ENCODE results near the gene OR4N2.
"Not testable (repeated sequence)": the region's sequence is repeated elsewhere in the genome, so short reads cannot be mapped to it uniquely, and the experiment has no call there.

The OR4N2 gene, protein sequence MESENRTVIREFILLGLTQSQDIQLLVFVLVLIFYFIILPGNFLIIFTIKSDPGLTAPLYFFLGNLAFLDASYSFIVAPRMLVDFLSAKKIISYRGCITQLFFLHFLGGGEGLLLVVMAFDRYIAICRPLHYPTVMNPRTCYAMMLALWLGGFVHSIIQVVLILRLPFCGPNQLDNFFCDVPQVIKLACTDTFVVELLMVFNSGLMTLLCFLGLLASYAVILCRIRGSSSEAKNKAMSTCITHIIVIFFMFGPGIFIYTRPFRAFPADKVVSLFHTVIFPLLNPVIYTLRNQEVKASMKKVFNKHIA

DNA sequence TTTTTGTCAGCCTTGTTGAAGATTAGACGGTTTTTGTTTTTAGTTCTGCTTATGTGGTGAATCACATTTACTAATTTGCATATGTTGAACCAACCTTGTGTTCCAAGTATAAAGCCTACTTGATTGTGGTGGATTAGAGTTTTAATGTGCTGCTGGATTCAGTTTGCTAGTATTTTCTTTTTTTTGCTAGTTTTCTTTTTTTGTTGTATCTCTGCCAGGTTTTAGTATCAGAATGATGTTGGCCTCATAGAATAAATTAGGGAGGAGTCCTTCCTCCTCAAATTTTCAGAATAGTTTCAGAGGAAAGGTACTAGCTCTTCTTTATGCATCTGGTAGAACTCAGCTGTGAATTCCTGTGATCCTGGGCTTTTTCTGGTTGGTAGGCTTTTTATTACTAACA lies at the start of gene OR4N2:
OR4N2 (plus strand) TSS at position 301 of the 400 bp plus-strand sequence. CDS start 23,679 bp downstream, outside the sequence.
- DNase-seq = not testable (repeated sequence)

DNA sequence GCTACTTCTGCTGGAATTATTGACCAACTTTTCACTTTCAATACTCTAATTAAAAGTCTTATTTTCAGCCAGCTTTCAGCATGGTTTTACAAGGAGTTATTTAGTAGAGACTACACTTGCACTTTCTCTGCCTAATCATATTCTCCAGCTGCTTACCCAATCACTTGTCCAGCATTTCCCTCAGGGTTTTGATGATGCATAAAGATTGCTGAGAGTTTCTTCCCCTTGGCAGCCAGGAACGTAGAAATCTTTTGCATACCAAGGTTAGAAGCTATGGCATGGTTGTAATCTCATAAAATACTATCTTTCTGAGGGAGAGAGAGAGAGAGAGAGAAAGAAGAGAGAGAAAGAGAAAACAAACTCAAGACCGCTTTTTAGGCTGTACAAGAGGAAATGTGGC lies 49.4 kb upstream of the OR4N2 start:
- no peak for DNase-seq

DNA sequence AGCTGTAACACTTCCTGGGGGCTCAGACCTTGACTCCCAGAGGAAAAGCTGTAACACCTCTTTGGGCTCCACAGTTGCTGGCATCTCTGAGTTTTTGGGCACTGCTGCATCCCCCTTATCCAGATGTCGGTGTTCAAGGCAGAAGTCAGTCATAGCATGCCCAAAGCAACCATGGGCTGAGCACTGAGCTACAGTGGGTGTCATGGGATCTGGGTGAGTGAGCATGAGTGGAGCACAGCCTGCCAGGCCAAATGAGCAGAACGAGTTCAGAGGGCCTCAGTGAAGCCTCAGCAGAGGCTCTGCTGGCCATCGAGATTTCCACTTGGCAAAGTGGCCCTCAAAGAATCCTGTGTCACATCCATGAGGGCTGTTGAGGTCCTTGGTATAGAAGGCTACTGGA lies 32.1 kb upstream of the OR4N2 start:
- DNase-seq = not testable (repeated sequence)

DNA sequence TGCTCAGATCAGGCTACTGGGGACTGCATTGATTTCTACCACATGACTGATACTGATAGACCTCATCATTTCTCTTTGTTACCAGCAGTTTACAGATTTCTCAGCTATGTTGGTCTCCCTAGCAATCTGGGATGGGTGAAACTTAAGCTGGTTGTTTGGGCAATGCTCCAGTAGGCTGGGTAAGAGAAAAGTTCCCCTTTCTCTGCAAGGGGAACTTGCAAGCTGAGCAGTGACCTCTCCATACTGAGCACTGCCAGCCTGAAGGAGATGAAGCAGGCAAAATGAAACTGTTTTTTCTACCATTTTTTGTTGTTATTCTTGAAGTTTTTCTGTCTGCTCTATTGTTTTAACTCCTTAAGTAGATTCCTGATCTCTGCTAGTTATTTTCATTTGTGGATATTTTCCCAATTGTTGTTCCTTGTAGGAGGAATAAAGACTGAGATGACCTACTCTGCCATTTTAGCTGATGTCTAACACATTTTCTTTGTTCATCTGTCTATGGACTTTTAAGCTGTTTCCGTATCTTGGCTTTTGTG lies 31.6 kb upstream of the OR4N2 start:
- DNase-seq = no peak

DNA sequence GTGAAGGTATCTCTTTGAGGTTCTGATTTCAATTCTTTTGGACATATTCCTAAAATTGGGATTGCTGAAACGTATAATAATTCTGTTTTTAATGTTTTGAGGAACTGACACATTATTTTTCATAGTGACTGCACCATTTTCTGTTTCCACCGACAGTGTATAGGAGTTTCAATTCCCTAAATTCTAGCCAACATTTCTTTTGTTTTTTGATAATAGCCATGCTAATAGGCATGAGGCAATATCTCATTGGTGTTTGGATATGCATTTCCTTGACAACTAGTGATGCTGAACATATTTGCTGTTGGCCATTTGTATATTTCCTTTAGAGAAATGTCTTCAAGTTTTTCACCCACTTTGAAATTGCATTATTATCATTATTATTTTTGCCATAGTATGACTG lies 31.1 kb upstream of the OR4N2 start:
- DNase-seq = not testable (repeated sequence)

DNA sequence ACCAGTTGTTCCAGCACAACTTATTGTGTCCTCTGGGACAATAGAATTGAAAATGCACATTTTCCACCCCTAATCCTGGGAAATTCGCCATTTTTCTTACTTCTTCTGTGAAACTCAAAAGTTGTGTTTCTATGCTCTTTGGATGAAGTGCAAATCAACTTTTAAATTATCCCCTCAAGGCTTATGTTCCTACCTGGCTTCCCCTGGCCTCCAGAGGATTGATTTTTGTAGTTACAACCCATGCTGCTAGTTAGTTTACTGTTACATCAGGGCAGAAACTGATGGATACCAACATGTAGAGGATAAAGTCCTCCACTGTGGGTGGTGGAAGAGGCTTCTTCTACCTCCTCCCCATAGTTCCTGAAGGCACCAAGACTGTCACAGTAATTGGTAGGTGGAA lies 30.4 kb upstream of the OR4N2 start, which contains the start of gene OR4M1:
OR4M1 (plus strand) TSS at position 301 of the 400 bp plus-strand sequence. CDS start 6,819 bp downstream, outside the sequence.
- not testable (repeated sequence) for DNase-seq

DNA sequence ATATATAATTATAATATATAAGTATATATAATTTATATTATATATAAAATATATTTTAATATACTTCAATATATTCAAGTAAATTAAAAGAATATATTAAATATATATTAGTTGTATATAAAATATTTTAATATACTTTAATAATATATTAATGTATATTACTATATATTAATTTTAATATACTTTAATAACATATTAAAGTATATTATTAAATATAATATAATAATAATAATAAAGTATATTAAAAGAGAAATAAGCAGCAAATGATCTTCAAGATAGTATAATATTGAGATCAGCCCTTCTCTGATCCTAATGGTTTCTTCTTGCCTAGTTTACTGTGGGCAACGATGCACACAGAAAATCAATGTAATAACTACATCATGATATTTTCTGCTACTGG lies 28.0 kb upstream of the OR4N2 start:
- no peak for DNase-seq

DNA sequence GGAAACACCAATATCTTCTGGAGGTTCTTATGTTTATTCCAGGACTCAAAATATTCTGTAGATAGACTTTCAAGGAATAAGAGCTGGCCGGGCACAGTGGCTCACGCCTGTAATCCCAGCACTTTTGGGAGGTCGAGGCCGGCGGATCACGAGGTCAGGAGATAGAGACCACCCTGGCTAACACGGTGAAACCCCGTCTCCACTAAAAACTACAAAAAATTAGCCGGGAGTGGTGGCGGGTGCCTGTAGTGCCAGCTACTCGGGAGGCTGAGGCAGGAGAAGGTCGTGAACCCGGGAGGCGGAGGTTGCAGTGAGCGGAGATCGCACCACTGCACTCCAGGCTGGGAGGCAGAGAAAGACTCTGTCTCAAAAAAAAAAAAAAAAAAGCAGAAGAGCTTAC lies 17.7 kb upstream of the OR4N2 start:
- not testable (repeated sequence) for DNase-seq

DNA sequence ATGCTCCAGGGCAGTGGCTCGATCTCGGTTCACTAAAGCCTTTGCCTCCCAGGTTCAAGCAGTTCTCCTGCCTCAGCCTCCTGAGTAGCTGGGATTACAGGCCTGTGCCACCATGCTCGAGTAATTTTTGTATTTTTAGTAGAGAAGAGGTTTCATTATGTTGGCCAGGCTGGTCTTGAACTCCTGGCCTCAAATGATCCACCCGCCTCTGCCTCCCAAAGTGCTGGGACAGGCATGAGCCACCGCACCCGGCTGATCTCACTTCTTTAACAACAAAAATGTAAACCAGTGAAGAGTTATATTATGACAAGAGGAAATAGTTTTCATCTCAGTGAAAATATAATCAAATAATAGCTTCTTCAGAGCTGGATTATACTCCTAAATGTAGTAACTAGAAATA lies 16.3 kb upstream of the OR4N2 start:
- DNase-seq = not testable (repeated sequence)

DNA sequence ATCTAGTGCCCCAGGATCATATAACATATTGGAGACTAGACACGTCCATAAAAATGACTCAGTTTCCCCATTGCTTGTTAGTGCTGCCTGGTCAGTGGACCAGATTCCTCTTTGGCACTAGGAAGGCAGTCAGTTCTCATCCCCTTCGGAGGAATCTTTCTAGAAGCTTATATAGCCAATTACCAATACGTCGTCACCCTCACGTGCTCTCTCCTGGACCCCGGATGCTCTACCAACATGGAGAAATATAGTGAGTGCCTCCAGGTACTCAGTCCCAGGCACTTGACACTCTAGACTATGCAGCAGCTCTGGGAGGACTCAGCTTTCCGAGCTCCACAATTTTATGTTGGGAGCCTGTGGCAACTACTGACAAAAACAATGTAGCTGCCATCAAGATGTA lies 15.4 kb upstream of the OR4N2 start:
- not testable (repeated sequence) for DNase-seq

DNA sequence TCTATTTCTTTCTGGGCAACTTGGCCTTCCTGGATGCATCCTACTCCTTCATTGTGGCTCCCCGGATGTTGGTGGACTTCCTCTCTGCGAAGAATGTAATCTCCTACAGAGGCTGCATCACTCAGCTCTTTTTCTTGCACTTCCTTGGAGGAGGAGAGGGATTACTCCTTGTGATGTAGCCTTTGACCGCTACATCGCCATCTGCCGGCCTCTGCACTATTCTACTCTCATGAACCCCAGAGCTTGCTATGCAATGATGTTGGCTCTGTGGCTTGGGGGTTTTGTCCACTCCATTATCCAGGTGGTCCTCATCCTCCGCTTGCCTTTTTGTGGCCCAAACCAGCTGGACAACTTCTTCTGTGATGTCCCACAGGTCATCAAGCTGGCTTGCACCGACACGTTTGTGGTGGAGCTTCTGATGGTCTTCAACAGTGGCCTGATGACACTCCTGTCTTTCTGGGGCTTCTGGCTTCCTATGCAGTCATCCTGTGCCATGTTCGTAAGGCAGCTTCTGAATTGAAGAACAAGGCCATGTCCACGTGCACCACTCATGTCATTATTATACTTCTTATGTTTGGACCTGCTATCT lies 7.0 kb upstream of the OR4N2 start:
- not testable (repeated sequence) for DNase-seq

DNA sequence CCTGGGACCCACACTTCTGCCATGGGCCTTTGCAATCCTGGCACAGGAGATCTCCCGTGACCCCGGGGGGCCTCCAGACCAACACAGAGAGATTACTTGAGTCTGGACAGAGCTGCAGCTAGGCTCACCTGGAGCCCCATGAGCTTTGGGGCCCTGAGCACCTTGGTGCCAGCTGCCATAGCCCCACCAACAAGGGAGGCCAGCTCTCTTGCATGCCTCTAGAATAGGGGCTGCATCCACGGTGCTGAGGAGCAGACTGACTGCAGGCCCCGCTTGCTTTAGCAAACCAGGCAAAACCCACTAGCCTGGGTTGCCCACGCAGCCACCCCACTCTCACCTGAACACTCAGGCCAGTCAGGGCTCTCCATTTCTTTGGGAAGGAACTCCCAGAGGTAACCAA lies 3.7 kb upstream of the OR4N2 start:
- no peak for DNase-seq

DNA sequence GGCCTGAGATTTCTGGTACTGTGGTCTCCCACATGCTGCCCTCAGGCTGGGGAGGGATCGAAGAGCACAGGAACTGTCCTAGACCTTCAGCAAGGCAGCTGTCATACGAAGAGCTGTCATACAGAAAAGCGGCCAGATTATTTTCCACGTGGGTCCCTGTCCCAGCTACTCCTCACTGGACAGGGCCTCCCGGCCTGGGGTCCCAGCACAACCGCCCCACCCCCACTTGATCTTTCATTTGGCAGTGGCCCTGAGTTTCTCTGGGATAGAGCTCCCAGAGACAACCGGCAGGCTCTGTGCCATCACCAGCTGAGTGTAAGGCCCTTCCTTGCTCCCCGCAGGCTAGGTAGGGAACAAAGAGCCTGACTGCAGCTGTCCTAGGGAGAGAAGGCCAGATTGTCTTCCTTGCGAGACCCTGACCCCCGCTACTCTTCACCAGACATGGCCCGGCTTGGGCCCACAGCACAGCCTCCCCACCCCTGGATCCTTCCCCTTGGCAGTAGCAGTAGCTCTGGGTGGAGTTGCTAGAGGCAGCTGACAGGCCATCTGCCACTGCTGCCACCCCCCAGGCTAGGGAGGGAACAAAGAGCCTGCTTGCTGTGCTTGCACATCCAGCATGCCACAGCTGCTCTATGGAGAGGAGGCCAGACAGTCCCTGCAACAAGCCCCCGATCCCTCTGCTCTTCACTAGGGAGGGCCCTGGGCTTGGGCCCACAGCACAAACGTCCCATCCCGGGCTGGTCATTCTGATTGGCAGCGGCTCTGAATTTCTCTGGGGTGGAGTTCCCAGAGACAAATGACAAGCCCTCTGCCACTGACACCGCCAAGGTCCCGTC lies 3.1 kb upstream of the OR4N2 start:
- no peak for DNase-seq

DNA sequence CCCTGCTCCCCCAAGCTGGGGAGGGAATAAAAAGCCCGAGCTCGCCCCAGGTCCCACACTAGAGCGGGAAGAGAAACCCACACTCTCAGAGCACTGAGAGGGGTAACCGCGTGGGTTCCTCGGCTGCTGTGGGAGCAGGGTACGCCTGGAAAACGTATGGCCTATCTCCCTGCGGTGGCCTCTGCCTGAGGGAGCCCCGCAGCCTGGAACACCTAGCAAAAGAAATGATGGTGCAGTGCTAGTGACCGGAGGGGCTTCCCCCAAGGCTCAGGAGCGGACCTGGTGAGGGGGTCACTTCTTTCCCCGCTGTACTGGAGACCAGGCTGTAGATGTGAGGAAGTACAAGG lies 2.5 kb upstream of the OR4N2 start:
- DNase-seq = no peak

DNA sequence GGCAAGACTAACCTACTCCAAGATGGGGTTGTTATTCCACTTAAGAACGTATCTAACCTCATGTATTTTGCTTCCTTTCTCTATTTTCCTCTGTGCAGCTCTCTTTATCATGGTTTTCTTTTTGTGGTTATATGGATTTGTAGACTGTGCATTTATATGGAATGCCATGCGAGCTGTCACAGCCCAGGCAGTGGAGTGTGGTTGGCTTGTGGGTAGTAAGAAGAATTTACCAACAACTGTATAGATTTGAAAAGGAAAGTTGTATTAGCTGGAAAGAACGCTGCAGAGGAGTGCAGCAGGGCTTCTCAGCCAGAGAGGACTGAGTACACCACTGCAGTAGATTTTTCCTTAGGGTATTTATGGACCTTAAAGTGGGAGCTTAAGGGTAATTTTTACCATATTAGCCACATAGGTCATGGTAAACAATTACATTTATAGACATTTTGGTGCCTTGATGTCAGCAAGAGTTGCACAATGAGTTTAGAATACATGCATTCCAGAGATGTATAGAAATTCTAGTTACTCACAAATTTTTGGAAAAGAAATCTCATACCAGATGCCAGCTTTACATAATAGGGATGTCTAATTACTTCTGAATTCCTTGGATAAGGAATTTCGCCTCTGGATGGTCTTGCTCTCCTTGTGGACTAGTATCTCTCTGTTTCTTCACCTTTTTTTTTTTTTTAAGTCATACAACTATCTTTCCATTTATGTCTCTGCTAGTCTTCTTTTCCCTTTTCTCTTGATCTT lies 9.8 kb downstream of the OR4N2 start:
- not testable (repeated sequence) for DNase-seq

DNA sequence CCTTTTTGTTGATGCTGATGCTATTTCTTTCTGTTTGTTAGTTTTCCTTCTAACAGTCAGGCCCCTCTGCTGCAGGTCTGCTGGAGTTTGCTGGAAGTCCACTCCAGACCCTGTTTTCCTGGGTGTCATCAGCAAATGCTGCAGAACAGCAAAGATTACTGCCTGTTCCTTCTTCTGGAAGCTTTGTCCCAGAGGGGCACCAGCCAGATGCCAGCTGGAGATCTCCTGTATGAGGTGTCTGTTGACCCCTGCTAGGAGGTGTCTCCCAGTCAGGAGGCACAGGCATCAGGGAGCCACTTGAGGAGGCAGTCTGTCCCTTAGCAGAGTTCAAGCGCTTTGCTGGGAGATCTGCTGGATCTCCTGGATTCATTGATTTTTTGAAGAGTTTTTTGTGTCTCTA lies 16.3 kb downstream of the OR4N2 start:
- DNase-seq = not testable (repeated sequence)

DNA sequence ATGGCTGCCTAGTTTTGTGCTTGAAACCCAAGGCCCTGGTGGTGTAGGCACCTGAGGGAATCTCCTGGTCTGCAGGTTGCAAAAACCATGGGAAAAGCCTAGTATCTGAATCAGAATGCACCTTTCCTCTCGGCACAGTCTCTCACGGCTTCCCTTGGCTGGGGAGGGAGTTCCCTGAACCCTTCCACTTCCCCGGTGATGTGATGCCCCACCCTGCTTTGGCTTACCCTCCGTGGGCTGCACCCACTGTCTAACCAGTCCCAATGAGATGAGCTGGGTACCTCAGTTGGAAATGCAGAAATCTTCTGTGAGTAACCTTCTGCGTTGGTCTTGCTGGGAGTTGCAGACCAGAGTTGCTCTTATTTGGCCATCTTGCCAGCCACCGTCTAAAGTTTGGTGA lies 17.4 kb downstream of the OR4N2 start:
- DNase-seq = not testable (repeated sequence)

DNA sequence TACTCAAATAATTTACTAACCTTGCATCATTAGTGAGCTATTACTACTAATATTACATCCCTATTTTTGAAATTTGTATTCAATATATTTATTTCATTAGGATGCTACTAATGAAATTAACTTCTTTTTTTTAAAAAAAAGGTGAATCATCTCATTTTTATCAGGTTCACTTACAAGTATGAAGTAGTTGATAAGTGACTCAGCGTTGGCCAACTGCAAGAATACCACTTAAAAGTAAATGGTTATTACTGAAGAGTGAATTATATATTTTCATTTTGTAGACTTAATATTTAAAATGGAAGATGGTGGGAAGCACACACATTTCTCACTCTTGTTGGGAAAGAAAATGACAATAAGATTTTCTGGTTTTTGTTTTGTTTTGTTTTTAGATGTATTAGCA lies 19.6 kb downstream of the OR4N2 start:
- DNase-seq = no peak

DNA sequence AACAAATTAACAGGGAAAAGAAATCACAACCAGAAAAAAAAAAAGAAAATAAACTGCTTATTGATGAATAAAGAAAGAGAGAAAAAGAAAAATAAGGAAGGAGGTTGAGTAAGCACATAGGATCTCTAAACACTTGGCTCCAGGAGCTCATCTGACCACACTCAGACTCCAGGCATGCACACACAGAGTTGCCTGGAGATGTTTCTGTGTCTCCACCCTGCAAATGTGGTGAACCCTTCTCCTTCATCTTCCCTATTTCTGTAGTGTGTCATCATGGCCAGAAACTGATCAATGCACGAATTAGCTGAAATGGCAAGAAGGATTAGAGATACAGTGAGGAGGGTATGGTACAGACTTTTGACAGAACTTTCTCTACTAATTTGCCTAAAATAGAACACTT lies 20.2 kb downstream of the OR4N2 start:
- no peak for DNase-seq

DNA sequence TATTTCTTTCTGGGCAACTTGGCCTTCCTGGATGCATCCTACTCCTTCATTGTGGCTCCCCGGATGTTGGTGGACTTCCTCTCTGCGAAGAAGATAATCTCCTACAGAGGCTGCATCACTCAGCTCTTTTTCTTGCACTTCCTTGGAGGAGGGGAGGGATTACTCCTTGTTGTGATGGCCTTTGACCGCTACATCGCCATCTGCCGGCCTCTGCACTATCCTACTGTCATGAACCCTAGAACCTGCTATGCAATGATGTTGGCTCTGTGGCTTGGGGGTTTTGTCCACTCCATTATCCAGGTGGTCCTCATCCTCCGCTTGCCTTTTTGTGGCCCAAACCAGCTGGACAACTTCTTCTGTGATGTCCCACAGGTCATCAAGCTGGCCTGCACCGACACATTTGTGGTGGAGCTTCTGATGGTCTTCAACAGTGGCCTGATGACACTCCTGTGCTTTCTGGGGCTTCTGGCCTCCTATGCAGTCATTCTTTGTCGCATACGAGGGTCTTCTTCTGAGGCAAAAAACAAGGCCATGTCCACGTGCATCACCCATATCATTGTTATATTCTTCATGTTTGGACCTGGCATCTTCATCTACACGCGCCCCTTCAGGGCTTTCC lies 24.2 kb downstream of the OR4N2 start:
- DNase-seq = not testable (repeated sequence)

DNA sequence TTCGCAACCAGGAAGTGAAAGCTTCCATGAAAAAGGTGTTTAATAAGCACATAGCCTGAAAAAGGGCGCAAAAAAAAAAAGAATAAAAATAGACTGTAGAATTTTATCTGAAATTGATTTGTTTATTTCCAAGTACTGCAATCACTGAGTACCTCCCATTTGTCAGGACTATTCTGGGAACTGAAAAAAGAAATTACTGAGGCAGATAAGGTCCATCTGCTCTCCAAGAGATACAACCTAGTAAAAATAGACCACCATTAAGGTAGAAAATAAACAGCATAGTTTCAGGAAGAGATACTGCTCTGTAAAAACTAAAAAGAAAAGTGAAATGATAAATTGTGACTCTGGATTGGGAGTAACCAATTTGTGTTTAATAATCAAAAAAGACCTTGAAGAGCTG lies 24.7 kb downstream of the OR4N2 start:
- no peak for DNase-seq

DNA sequence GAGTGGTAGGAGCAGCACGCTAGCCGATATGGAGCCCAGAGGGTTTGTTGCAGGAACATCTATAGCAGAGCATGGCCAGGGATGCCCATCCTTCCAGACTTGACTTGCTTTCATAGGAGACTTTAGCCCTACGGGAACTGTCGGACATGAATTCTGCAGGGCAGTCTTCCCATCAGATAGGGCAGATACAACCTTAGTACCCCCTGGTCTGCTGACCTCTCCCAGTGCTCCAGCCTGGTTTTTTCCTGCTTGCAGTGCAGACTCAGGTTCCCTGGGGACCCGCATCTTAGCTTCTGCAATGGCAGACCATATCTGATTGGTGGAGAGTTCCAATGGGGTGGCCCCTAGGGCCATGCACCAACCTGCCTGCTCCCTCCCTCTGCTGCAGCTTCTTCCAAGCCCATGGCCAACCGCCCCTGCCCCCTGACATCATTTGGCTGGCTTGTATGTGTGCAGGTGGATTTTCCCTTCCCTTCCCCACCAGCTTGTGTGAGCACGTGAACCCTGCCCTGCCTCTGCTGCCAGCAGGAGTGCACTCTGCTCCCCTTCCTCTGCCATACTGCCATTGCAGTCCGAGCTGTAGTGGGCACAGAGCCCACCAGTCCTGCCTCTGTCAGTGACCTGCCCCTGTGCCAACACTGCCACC lies 30.8 kb downstream of the OR4N2 start:
- not testable (repeated sequence) for DNase-seq
